Measurements from ENCODE around the gene SHISAL2A. TPM values are rescaled to one million over a fixed set of nuclear protein-coding genes. Genes with fewer than 3 reads are reported as not detected.

The SHISAL2A gene
- total and polyA plus RNA-seq, 2 of the 8 experiments (the other 6 are each of a cell fraction or from before 2014, with no cell fraction given) = 0.74 to 2.1 TPM

DNA sequence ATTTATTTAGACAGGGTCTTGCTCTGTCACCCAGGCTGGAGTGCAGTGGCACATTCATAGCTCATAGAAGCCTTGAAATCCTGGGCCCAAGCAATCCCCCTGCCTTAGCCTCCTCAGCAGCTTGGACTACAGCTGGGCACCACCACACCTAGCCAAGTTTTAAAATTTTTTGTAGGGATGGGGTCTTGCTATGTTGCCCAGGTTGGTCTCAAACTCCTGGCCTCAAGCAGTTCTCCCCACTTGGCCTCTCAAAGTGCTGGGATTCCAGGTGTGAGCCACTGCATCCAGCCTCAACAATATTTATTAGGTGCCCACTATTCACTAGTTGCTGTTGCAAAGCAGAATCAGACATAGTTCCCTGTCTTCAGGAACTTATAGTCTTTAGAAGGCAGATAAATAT, 44.9 kb upstream of the SHISAL2A start:
- Histone ChIP-seq H2BK5ac (ENCODE audit: low read depth, low read length) (no peak overlapping the region), H2BK15ac (ENCODE audit: low read length) (no peak overlapping the region), H3K56ac (replicated peaks; ENCODE audit: insufficient read length, low read depth, low read length) (no peak overlapping the region), H3K9me3 (ENCODE audit: insufficient read depth in 2 of 2, low read depth in 1 of 2, low read length in 1 of 2) (no peaks in the 10 kb centered on the region), H3K27me3 (replicated peaks in 1 of 4; ENCODE audit: control insufficient read depth in 3 of 4, extremely low read depth in 1 of 4, insufficient read depth in 3 of 4, low read length in 3 of 4) (no peaks in the 10 kb centered on the region), H4K8ac (ENCODE audit: extremely low read depth, insufficient read depth, low read length) (no peak overlapping the region), H3K9ac (replicated peaks in 1 of 4; ENCODE audit: extremely low read depth in 1 of 4, low read depth in 3 of 4, low read length in 3 of 4) (no peak overlapping the region), H3K4ac (replicated peaks; ENCODE audit: insufficient read length, low read depth, low read length) (no peak overlapping the region), H3K79me2 (ENCODE audit: control insufficient read depth in 1 of 2, insufficient read depth in 2 of 2, low read length in 2 of 2) (no peaks in the 10 kb centered on the region), H4K91ac (replicated peaks; ENCODE audit: insufficient read length, low read length) (no peak overlapping the region), H2BK20ac (ENCODE audit: low read length) (no peak overlapping the region), H3K14ac (ENCODE audit: insufficient read length) (no peak overlapping the region), H2AK5ac (ENCODE audit: low read depth, low read length) (no peak overlapping the region), H2BK120ac (replicated peaks; ENCODE audit: low read depth, low read length) (no peak overlapping the region), H3K18ac (ENCODE audit: extremely low read depth, low read length) (no peak overlapping the region), H2AFZ (ENCODE audit: low read length) (no peak overlapping the region), H3K23ac (ENCODE audit: insufficient read length) (no peak overlapping the region), H4K5ac (ENCODE audit: insufficient read length, low read depth, low read length) (no peak overlapping the region), H3K4me2 (ENCODE audit: insufficient read depth in 1 of 2, low read depth in 2 of 2, low read length in 2 of 2) (no peak overlapping the region), H3K23me2 (ENCODE audit: low read depth, low read length) (no peaks in the 10 kb centered on the region), H3K27ac (ENCODE audit: low read depth, low read length) (no peak overlapping the region), H3K36me3 (ENCODE audit: control insufficient read depth in 2 of 4, insufficient read depth in 4 of 4, low read length in 3 of 4) (no peaks in the 10 kb centered on the region), H3K4me3 (ENCODE audit: extremely low read depth in 1 of 4, insufficient read depth in 2 of 4, low read depth in 3 of 4, low read length in 4 of 4) (no peak overlapping the region), H3K4me1 (replicated peaks in 1 of 4; ENCODE audit: control insufficient read depth in 3 of 4, insufficient read depth in 4 of 4, low read length in 3 of 4) (peaks cover 0 to 7% (median 2%) of the 10 kb centered on the region in 4 experiments; a peak in 3 of 7 replicates), H4K20me1 (replicated peaks in 1 of 2; ENCODE audit: control insufficient read depth in 1 of 2, insufficient read depth in 2 of 2, low read length in 2 of 2) (no peaks in the 10 kb centered on the region), H3K79me1 (ENCODE audit: low read depth, low read length) (no peaks in the 10 kb centered on the region), H2BK12ac (ENCODE audit: low read depth, low read length) (no peak overlapping the region)
- POLR2A ChIA-PET (ENCODE audit: partially characterized antibody) = interaction anchor here (1.6 kb wide), 1 partner anchor 184 kb away, joined by 3 read pairs; the partner anchor contains the start of genes ORC1 and PRPF38A
- CTCF ChIA-PET (ENCODE audit: partially characterized antibody) = interaction anchor here (0.6 kb wide), 1 partner anchor 34 kb away, joined by 4 read pairs; no protein-coding TSS in a partner anchor
- no peak for DNase-seq (ENCODE audit: low read depth in 1 of 2, low spot score in 2 of 2)
- no peak for FAIRE-seq
- no peak for TF ChIP-seq CHD2 (IDR thresholded peaks at IDR 0.05; ENCODE audit: low read length)
- no peak for TF ChIP-seq KDM1A (IDR thresholded peaks at IDR 0.05; ENCODE audit: borderline replicate concordance, low read length)
- no peak for TF ChIP-seq RXRA (IDR thresholded peaks at IDR 0.05; ENCODE audit: insufficient read depth, low read depth, low read length)
- no peak for TF ChIP-seq BACH1 (IDR thresholded peaks at IDR 0.05; ENCODE audit: low read length)

All from H1 (cell line).